GM12872 (cell line): Measurements from ENCODE around the gene SLC44A4.

Experiments used
- TF ChIP-seq, protein P1 (sequence below): IDR thresholded peaks from 3 replicates; pipeline ENCODE4 v1.5.1; 2011; ENCODE audit warnings: low read depth, mild to moderate bottlenecking, low read length, moderate library complexity; ENCODE audit not compliant: insufficient read depth

The SLC44A4 gene

DNA sequence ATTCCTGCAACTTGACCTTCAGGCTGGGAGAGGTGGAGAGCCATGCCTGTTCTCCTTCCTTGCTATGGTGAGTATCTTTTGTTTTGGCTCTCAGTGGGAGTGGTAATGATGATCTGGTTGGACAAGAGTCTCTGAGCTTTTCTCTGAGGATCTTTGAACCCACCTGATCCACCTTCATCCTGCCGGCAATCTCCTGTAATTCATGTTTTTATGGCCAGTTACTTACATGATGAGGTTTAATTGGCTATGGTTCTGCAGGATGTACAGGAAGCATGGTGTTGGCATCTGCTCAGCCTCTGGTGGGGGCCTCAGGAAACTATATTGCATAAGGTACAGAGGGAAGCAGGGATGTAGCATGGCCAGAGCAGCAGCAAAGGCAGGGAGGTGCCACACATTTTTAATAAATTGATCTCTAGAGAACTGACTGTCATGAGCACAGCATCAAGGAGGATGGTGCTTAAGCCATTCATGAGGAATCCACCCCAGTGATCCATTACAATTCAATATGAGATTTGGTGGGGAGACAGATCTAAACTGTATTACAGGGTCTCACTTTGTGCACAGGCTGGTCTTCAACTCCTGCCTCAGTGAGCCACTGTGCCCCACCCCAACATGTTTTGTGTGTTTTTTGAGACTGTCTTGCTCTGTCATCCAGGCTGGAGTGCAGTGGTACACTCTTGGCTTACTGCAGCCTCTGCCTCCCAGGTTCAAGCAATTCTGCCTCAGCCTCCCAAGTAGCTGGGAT lies 41.3 kb downstream of the SLC44A4 start:
- TF ChIP-seq, protein P1, sequence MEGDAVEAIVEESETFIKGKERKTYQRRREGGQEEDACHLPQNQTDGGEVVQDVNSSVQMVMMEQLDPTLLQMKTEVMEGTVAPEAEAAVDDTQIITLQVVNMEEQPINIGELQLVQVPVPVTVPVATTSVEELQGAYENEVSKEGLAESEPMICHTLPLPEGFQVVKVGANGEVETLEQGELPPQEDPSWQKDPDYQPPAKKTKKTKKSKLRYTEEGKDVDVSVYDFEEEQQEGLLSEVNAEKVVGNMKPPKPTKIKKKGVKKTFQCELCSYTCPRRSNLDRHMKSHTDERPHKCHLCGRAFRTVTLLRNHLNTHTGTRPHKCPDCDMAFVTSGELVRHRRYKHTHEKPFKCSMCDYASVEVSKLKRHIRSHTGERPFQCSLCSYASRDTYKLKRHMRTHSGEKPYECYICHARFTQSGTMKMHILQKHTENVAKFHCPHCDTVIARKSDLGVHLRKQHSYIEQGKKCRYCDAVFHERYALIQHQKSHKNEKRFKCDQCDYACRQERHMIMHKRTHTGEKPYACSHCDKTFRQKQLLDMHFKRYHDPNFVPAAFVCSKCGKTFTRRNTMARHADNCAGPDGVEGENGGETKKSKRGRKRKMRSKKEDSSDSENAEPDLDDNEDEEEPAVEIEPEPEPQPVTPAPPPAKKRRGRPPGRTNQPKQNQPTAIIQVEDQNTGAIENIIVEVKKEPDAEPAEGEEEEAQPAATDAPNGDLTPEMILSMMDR: no peak

DNA sequence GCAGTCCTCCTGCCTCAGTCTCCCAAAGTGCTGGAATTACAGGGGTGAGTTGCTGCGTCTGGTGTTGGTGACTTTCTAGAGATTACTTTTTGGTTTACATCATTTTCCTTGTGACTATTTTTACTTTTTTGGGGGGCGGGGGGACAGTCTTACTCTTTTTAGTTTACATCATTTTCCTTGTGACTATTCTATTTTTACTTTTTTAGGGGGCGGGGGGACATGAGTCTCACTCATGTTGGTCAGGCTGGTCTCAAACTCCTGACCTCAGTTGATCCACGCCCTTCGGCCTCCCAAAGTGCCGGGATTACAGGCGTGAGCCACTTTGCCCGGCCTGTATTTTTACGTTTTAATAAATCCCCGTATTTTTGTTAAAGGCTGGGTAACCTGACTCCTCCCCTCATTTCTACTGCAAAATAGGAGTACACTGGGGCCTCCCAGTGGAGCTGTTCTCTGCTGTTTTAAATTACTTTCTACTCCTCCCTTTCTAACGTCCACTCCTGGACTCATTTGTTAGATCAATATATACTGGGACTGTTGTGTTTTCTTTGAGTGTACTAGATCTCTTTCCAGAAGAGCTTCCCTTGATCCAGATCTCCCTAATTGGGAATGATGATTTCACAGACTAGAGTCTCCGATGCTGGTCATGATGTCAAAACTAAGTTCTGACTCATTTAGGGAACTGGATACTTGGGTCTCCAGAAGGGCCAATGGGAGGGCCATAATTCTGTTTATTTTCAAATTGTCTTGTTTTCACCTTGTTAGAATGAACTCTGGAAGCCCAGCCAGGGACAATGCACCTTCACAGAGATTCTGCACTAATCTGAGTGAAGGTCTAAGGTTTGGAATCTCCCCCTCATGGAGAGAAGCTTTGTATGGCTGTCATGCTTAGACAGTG lies 42.1 kb downstream of the SLC44A4 start:
- TF ChIP-seq, protein P1: peak; percentile 9; the same call in 1 of the 3 replicates

DNA sequence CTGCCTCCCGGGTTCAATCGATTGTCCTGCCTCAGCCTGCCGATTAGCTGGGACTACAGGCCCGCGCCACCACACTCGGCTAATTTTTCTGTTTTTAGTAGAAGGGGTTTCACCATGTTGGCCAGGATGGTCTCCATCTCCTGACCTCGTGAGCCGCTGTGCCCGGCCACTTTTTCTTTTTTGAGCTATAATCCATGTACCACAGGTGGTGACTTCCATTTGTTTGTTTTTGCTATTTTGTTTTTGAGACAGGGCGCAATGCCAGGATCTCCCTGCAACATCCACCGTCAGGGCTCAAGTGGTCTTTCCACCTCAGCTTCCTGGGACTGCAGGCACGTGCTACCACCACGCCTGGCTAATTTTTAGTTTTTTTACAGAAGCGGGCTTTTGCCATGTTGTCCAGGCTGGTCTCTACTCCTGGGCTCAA lies 42.7 kb downstream of the SLC44A4 start:
- TF ChIP-seq, protein P1: no peak

DNA sequence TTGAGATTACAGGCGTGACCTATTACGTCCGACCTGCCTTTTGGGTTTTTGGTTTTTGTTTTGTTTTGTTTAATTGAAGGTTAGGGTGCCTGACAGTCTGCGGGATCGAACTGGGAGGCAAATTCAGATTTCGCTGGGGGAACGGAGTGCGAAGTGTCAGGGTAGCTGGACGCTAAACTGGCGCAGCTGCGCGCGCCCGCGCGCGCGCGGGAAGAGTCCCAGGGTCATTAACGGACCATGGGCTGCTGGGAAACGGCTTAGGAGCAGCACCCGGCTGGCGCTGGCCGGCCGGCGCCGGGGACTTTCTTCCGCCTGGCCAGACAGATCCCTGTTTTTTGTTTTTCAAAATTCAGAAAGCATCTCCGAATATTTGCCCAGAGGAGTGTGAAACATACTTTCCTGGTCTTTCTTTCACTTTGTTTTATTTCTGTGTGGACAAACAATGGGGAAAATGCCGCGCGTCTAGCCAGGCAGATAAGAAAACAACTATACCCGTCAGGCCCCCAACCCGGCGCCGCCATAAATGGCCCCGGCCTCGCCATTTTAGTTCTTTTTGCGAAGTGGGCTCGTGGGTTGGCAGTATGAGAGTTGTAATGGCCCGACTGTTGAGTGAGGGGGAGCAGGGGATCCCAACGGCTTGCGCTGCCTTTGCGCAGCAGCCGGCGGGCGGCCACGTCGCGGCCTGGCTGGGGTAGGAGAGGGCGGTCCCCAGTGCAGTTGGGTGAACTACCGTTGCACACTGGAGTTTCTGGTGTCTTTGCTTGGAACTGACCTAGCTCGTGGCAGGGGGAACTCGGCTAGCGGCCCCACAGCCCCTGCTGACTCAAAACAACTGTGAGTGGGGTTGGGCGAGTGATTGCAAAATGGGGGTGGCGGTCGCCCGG lies 44.2 kb downstream of the SLC44A4 start:
- TF ChIP-seq, protein P1: no peak

DNA sequence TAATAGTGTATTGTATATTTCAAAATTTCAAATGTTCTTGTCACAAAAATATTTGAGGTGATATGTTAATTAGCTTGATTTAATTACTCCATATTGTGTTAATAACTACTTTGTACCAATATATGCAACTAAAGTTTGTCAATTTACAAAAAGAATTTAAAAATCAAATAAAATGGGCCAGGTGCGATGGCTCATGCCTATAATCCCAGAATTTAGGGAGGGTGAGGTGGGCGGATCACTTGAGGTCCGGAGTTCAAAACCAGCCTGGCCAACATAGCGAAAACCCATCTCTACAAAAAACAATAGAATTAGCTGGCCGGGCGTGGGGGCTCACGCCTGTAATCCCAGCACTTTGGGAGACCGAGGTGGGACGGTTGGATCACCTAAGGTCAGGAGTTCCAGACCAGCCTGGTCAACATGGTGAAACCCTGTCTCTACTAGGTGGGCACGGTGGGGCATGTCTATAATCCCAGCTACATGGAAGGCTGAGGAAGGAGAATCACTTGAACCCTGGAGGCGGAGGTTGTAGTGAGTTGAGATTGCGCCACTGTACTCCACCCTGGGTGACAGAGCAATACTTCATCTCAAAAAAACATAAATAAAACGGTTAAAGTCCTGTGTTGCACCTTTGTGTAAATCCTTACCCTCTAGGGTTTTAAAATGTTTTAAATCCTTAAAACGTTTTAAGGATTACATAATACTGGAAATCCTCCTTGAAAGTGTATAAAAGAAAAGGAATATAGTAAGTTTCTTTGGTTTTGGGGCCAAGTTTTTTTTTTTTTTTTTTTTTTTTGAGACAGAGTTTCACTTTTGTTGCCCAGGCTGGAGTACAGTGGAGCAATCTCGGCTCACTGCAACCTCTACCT lies 47.2 kb downstream of the SLC44A4 start:
- TF ChIP-seq, protein P1: no peak

DNA sequence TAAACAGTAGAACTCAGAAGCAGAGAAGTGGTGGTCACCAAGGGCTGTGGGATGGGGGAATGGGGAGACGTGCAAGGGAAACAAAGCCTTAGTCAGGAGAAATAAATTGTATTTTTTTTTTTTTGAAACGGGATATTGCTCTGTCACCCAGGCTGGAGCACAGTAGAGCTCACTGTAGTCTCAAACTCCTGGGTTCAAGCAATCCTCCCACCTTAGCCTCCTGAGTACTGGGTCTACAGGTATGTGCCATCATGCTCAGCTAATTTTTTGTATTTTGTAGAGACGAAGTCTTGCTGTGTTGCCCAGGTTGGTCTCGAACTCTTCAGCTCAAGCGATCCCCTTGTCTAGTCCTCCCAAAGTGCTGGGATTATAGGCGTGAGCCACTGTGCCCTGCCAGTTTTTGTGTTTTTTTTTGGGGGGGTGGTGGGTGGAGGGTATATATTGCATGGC lies 47.9 kb downstream of the SLC44A4 start:
- TF ChIP-seq, protein P1: no peak
